ENCODE results near the gene KIF6.

The KIF6 gene

GRCh38 chr6:39444479-39445019 lies 280.7 kb downstream of the KIF6 start:
- Histone ChIP-seq H3K79me2 (ENCODE audit: insufficient read depth, low read length) (no peaks in the 10 kb centered on the region), H3K9me3 (ENCODE audit: insufficient read depth, low read length, severe bottlenecking) (no peaks in the 10 kb centered on the region), H3K27ac (ENCODE audit: low read length) (no peak overlapping the region), H3K4me2 (ENCODE audit: insufficient read depth, low read length) (no peak overlapping the region), H4K20me1 (ENCODE audit: insufficient read depth, low read length) (no peaks in the 10 kb centered on the region), H3K9ac (ENCODE audit: low read depth, low read length) (no peak overlapping the region), H2AFZ (ENCODE audit: low read depth, low read length) (no peak overlapping the region), H3K4me3 (ENCODE audit: low read depth in 1 of 2, low read length in 2 of 2) (no peak overlapping the region), H3K4me1 (ENCODE audit: insufficient read depth, low read length) (no peaks in the 10 kb centered on the region), H3K36me3 (ENCODE audit: insufficient read depth, low read length) (no peaks in the 10 kb centered on the region), H3K27me3 (ENCODE audit: insufficient read depth, low read length, poor library complexity) (peaks cover 6% of the 10 kb centered on the region)
- DNase-seq = no peak
- no peak for ATAC-seq (ENCODE audit: insufficient read depth, low read depth)
- no peak for TF ChIP-seq CTCF (IDR thresholded peaks at IDR 0.05; ENCODE audit: borderline replicate concordance, extremely low read depth, low read length, poor library complexity, severe bottlenecking)
- no peak for TF ChIP-seq EZH2 (IDR thresholded peaks at IDR 0.05; ENCODE audit: borderline replicate concordance, low read depth, low read length, severe bottlenecking)

- no peak for TF ChIP-seq EZH2 (IDR thresholded peaks at IDR 0.05; ENCODE audit: borderline replicate concordance, low read depth, low read length, severe bottlenecking)
- TF ChIP-seq CTCF (IDR thresholded peaks at IDR 0.05; ENCODE audit: borderline replicate concordance, extremely low read depth, low read length, poor library complexity, severe bottlenecking) = no peak
- ATAC-seq (ENCODE audit: insufficient read depth, low read depth) (no peak), DNase-seq (no peak)
- no peaks in the 10 kb centered on the region for H3K4me1 ChIP-seq (ENCODE audit: insufficient read depth, low read length)
- no peak overlapping the region for H2AFZ ChIP-seq (ENCODE audit: low read depth, low read length)
- no peaks in the 10 kb centered on the region for H3K79me2 ChIP-seq (ENCODE audit: insufficient read depth, low read length)
- no peak overlapping the region for H3K9ac ChIP-seq (ENCODE audit: low read depth, low read length)
- H4K20me1 ChIP-seq (ENCODE audit: insufficient read depth, low read length) = no peaks in the 10 kb centered on the region
- no peak overlapping the region for H3K4me2 ChIP-seq (ENCODE audit: insufficient read depth, low read length)
- no peak overlapping the region for H3K4me3 ChIP-seq (ENCODE audit: low read depth in 1 of 2, low read length in 2 of 2)
- no peaks in the 10 kb centered on the region for H3K9me3 ChIP-seq (ENCODE audit: insufficient read depth, low read length, severe bottlenecking)
- no peaks in the 10 kb centered on the region for H3K36me3 ChIP-seq (ENCODE audit: insufficient read depth, low read length)
- peaks cover 6% of the 10 kb centered on the region for H3K27me3 ChIP-seq (ENCODE audit: insufficient read depth, low read length, poor library complexity)
- no peak overlapping the region for H3K27ac ChIP-seq (ENCODE audit: low read length)
Measured at GRCh38 chr6:39441986-39442385, 283.2 kb downstream of the KIF6 start.

DNA sequence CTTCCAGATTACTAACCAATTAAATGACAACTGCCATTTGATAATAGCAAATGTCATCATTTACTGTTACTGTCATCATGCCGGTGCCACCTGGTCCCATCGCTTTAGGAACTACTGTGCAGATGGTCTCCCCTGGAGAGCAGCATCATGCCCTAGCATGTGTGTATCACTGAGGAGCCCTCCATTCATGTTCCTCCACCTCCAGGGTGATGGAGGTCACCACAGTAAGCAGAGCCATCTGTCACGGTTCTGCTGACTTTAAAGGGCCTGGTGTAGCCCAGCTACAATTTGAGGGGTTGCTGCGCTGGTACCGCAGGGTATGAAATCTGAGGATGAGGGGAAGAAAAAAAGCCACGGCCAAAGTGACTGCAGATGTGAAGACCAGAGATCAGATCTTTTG lies 283.9 kb downstream of the KIF6 start:
- Histone ChIP-seq H3K36me3 (ENCODE audit: insufficient read depth, low read length) (no peaks in the 10 kb centered on the region), H3K79me2 (ENCODE audit: insufficient read depth, low read length) (no peaks in the 10 kb centered on the region), H3K9me3 (ENCODE audit: insufficient read depth, low read length, severe bottlenecking) (no peaks in the 10 kb centered on the region), H2AFZ (ENCODE audit: low read depth, low read length) (no peak overlapping the region), H4K20me1 (ENCODE audit: insufficient read depth, low read length) (no peaks in the 10 kb centered on the region), H3K27ac (ENCODE audit: low read length) (no peak overlapping the region), H3K4me2 (ENCODE audit: insufficient read depth, low read length) (no peak overlapping the region), H3K4me1 (ENCODE audit: insufficient read depth, low read length) (no peaks in the 10 kb centered on the region), H3K4me3 (ENCODE audit: low read depth in 1 of 2, low read length in 2 of 2) (no peak overlapping the region), H3K9ac (ENCODE audit: low read depth, low read length) (no peak overlapping the region), H3K27me3 (ENCODE audit: insufficient read depth, low read length, poor library complexity) (peaks cover 6% of the 10 kb centered on the region)
- no peak for TF ChIP-seq EZH2 (IDR thresholded peaks at IDR 0.05; ENCODE audit: borderline replicate concordance, low read depth, low read length, severe bottlenecking)
- no peak for TF ChIP-seq CTCF (IDR thresholded peaks at IDR 0.05; ENCODE audit: borderline replicate concordance, extremely low read depth, low read length, poor library complexity, severe bottlenecking)
- ATAC-seq (ENCODE audit: insufficient read depth, low read depth) = no peak
- DNase-seq = no peak

- DNase-seq (no peak), ATAC-seq (ENCODE audit: insufficient read depth, low read depth) (no peak)
- no peaks in the 10 kb centered on the region for H3K4me1 ChIP-seq (ENCODE audit: insufficient read depth, low read length)
- H3K36me3 ChIP-seq (ENCODE audit: insufficient read depth, low read length) = no peaks in the 10 kb centered on the region
- H3K9ac ChIP-seq (ENCODE audit: low read depth, low read length) = no peak overlapping the region
- no peaks in the 10 kb centered on the region for H3K9me3 ChIP-seq (ENCODE audit: insufficient read depth, low read length, severe bottlenecking)
- H2AFZ ChIP-seq (ENCODE audit: low read depth, low read length) = no peak overlapping the region
- H3K4me2 ChIP-seq (ENCODE audit: insufficient read depth, low read length) = no peak overlapping the region
- no peaks in the 10 kb centered on the region for H4K20me1 ChIP-seq (ENCODE audit: insufficient read depth, low read length)
- H3K27me3 ChIP-seq (ENCODE audit: insufficient read depth, low read length, poor library complexity) = no peaks in the 10 kb centered on the region
- H3K4me3 ChIP-seq (ENCODE audit: low read depth in 1 of 2, low read length in 2 of 2) = no peak overlapping the region
- TF ChIP-seq EZH2 (IDR thresholded peaks at IDR 0.05; ENCODE audit: borderline replicate concordance, low read depth, low read length, severe bottlenecking) (no peak), CTCF (IDR thresholded peaks at IDR 0.05; ENCODE audit: borderline replicate concordance, extremely low read depth, low read length, poor library complexity, severe bottlenecking) (no peak)
- H3K27ac ChIP-seq (ENCODE audit: low read length) = no peak overlapping the region
- H3K79me2 ChIP-seq (ENCODE audit: insufficient read depth, low read length) = no peaks in the 10 kb centered on the region
Measured at GRCh38 chr6:39440039-39440426, 285.2 kb downstream of the KIF6 start.
